ENCODE measurements around the gene SPTBN2. TPM values are rescaled to one million over a fixed set of nuclear protein-coding genes. Genes with fewer than 3 reads are reported as not detected.

The SPTBN2 gene
- total and polyA plus RNA-seq, 2 of the 8 experiments (the other 6 are each of a cell fraction or from before 2014, with no cell fraction given): 19.1 to 69.0 TPM

DNA sequence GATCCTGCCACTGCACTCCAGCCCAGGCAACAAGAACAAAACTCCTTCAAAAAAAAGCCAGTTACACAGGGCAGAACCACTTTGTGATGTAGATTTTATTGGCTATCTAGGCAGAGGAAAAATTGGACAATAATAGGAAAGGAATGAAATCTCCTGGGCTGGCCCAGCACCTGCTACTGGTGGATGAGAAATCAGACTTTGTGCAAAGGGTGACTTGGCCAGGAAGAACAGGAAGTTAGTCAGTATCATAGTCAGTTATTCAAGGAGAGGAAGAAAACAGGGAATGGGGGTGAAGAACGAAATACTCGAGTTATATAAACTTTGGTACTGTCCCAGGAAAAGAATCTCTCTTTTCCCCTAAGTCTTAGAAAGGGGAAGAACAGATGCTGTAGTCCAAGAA lies 11.0 kb upstream of the SPTBN2 start:
- no peak overlapping the region for H2AFZ ChIP-seq (ENCODE audit: low read length)
- POLR2A ChIA-PET (ENCODE audit: partially characterized antibody): interaction anchor here (1.4 kb wide), 1 partner anchor 12 kb away, joined by 4 read pairs; no protein-coding TSS in a partner anchor
- no peak for FAIRE-seq

More for the DNA sequence above, 11.0 kb upstream of the SPTBN2 start:
- H2BK20ac ChIP-seq (ENCODE audit: low read length): no peak overlapping the region
- no peak overlapping the region for H3K4me3 ChIP-seq (ENCODE audit: extremely low read depth in 1 of 4, insufficient read depth in 2 of 4, low read depth in 3 of 4, low read length in 4 of 4)
- no peak overlapping the region for H3K56ac ChIP-seq (replicated peaks; ENCODE audit: insufficient read length, low read depth, low read length)
- H2BK15ac ChIP-seq (ENCODE audit: low read length): no peak overlapping the region
- no peaks in the 10 kb centered on the region for H3K36me3 ChIP-seq (ENCODE audit: control insufficient read depth in 2 of 4, insufficient read depth in 4 of 4, low read length in 3 of 4)
- 91% methylated on average over 2 of the region's 2 CpGs; no CpG with 5 or more reads in 1 of the 2 experiments for WGBS, 2 experiments (ENCODE audit: extremely low coverage in 1 of 2, insufficient coverage in 1 of 2, insufficient read length in 1 of 2, insufficient replicate concordance in 2 of 2, low coverage in 1 of 2, low lambda C conversion rate in 2 of 2, missing lambda C conversion rate in 1 of 2)
- H3K79me2 ChIP-seq (ENCODE audit: control insufficient read depth in 1 of 2, insufficient read depth in 2 of 2, low read length in 2 of 2): no peaks in the 10 kb centered on the region
- CTCF ChIA-PET (ENCODE audit: partially characterized antibody): interaction anchor here (1.1 to 1.2 kb wide), 2 partner anchors 10 to 13 kb away, joined by 4 to 5 read pairs; no protein-coding TSS in a partner anchor
- no peak overlapping the region for H3K27ac ChIP-seq (ENCODE audit: low read depth, low read length)
- no peak overlapping the region for H2BK5ac ChIP-seq (ENCODE audit: low read depth, low read length)
- H3K9ac ChIP-seq (replicated peaks in 1 of 4; ENCODE audit: extremely low read depth in 1 of 4, low read depth in 3 of 4, low read length in 3 of 4): no peak overlapping the region
- H4K91ac ChIP-seq (replicated peaks; ENCODE audit: insufficient read length, low read length): no peak overlapping the region
- H3K18ac ChIP-seq (ENCODE audit: extremely low read depth, low read length): no peak overlapping the region
- no peak overlapping the region for H4K8ac ChIP-seq (ENCODE audit: extremely low read depth, insufficient read depth, low read length)
- H3K79me1 ChIP-seq (ENCODE audit: low read depth, low read length): no peaks in the 10 kb centered on the region
- no peaks in the 10 kb centered on the region; a peak in 2 of 7 replicates for H3K4me1 ChIP-seq (replicated peaks in 1 of 4; ENCODE audit: control insufficient read depth in 3 of 4, insufficient read depth in 4 of 4, low read length in 3 of 4)
- H3K27me3 ChIP-seq (replicated peaks in 1 of 4; ENCODE audit: control insufficient read depth in 3 of 4, extremely low read depth in 1 of 4, insufficient read depth in 3 of 4, low read length in 3 of 4): no peaks in the 10 kb centered on the region
- no peak overlapping the region for H2AK5ac ChIP-seq (ENCODE audit: low read depth, low read length)
- no peak overlapping the region for H2BK120ac ChIP-seq (replicated peaks; ENCODE audit: low read depth, low read length)
- H3K9me3 ChIP-seq (ENCODE audit: insufficient read depth in 2 of 2, low read depth in 1 of 2, low read length in 1 of 2): no peaks in the 10 kb centered on the region
- no peak overlapping the region for H3K4me2 ChIP-seq (ENCODE audit: insufficient read depth in 1 of 2, low read depth in 2 of 2, low read length in 2 of 2)
- no peak overlapping the region for H3K23ac ChIP-seq (ENCODE audit: insufficient read length)
- peaks cover 6% of the 10 kb centered on the region; the same call in 1 of the 2 replicates for H3K23me2 ChIP-seq (ENCODE audit: low read depth, low read length)
- no peak overlapping the region for H3K14ac ChIP-seq (ENCODE audit: insufficient read length)
- H4K5ac ChIP-seq (ENCODE audit: insufficient read length, low read depth, low read length): no peak overlapping the region
- no peak for DNase-seq (ENCODE audit: low read depth in 1 of 2, low spot score in 2 of 2)
- H3K4ac ChIP-seq (replicated peaks; ENCODE audit: insufficient read length, low read depth, low read length): no peak overlapping the region
- H4K20me1 ChIP-seq (replicated peaks in 1 of 2; ENCODE audit: control insufficient read depth in 1 of 2, insufficient read depth in 2 of 2, low read length in 2 of 2): no peaks in the 10 kb centered on the region
- H2BK12ac ChIP-seq (ENCODE audit: low read depth, low read length): no peak overlapping the region

Measured in H1 (cell line).